Measurements from ENCODE around the gene AFF3.

The AFF3 gene

GRCh38 chr2:99865818-99866676, 276.3 kb downstream of the AFF3 start:
- TF ChIP-seq ZFX (IDR thresholded peaks at IDR 0.05; ENCODE audit: borderline replicate concordance) = no peak
- TF ChIP-seq, protein P1, sequence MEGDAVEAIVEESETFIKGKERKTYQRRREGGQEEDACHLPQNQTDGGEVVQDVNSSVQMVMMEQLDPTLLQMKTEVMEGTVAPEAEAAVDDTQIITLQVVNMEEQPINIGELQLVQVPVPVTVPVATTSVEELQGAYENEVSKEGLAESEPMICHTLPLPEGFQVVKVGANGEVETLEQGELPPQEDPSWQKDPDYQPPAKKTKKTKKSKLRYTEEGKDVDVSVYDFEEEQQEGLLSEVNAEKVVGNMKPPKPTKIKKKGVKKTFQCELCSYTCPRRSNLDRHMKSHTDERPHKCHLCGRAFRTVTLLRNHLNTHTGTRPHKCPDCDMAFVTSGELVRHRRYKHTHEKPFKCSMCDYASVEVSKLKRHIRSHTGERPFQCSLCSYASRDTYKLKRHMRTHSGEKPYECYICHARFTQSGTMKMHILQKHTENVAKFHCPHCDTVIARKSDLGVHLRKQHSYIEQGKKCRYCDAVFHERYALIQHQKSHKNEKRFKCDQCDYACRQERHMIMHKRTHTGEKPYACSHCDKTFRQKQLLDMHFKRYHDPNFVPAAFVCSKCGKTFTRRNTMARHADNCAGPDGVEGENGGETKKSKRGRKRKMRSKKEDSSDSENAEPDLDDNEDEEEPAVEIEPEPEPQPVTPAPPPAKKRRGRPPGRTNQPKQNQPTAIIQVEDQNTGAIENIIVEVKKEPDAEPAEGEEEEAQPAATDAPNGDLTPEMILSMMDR (IDR thresholded peaks at IDR 0.05) = no peak
- peak overlapping the region; percentile 36; the same call in 1 of the 2 replicates for H3K27ac ChIP-seq

DNA sequence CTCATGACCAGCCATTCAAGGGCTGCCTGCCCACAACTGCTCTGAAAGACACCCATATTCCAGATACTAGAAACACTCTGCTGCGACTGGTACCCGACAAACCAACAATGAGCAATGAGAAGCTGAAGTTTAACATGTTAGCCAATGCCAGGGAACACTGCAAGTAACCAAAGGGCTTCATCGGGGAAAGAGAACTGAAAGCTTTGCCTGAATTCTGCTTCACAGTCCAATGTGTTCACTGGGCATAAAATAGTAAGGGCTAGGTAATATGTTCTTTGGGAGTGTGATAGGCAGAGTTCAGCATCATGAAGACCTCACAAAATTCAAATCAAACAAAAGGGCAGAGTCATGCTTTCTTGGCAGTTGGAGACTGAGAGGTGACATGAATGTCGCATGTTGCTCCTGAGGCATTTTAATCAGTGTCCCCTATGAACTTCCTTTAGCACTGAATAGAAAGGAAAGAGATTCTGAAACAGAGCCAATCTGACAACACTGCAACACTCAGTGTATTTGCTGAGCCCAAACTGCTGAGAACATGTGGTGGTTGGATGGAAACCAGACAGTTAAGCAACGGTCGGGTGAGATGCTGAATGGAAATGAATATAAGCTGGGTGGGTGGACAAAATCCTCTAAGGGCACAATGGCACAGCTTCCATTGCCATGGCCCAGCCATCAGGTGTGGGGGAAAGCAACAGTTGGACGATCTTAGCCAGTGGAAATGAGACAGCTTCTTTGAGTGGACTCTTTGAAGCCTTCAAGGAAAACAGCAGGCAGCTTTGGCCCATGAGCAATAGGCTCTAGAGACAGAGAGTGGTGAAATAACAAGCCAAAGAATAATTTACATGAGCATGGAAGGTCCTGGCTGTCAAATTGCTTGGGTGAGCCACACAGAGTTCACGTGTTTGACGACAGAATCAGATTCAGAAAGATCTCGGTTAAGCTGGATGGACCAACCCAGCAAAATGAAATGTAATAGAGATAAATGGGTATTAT, 277.5 kb downstream of the AFF3 start:
- TF ChIP-seq, protein P1 (IDR thresholded peaks at IDR 0.05) = no peak
- no peak for TF ChIP-seq ZFX (IDR thresholded peaks at IDR 0.05; ENCODE audit: borderline replicate concordance)

GRCh38 chr2:99863903-99864270, 278.5 kb downstream of the AFF3 start:
- H3K27ac ChIP-seq = peak overlapping the region; percentile 36
- TF ChIP-seq, protein P1 (IDR thresholded peaks at IDR 0.05) = no peak
- TF ChIP-seq ZFX (IDR thresholded peaks at IDR 0.05; ENCODE audit: borderline replicate concordance) = no peak

More for the DNA sequence above, 277.5 kb downstream of the AFF3 start:
- peak overlapping the region; percentile 36 for H3K27ac ChIP-seq

GRCh38 chr2:99863236-99863902, 279.0 kb downstream of the AFF3 start:
- peak overlapping the region; percentile 36; the same call in 1 of the 2 replicates for H3K27ac ChIP-seq
- TF ChIP-seq ZFX (IDR thresholded peaks at IDR 0.05; ENCODE audit: borderline replicate concordance) = no peak
- TF ChIP-seq, protein P1 (IDR thresholded peaks at IDR 0.05) = no peak

- H3K27ac ChIP-seq = peak overlapping the region; percentile 51
- TF ChIP-seq, protein P1 (IDR thresholded peaks at IDR 0.05) = no peak
- no peak for TF ChIP-seq ZFX (IDR thresholded peaks at IDR 0.05; ENCODE audit: borderline replicate concordance)
Measured at GRCh38 chr2:99862566-99862965, 279.8 kb downstream of the AFF3 start.

GRCh38 chr2:99861376-99861760, 281.0 kb downstream of the AFF3 start:
- peak overlapping the region; percentile 51 for H3K27ac ChIP-seq

More at GRCh38 chr2:99861376-99861760, 281.0 kb downstream of the AFF3 start:
- TF ChIP-seq ZFX (IDR thresholded peaks at IDR 0.05; ENCODE audit: borderline replicate concordance) = no peak

Data from 22Rv1 (cell line).